Measurements from ENCODE around the gene ARPC5.
A peak's percentile ranks its signal among the peaks of the same experiment; 100 is the strongest.

ARPC5 gene

DNA sequence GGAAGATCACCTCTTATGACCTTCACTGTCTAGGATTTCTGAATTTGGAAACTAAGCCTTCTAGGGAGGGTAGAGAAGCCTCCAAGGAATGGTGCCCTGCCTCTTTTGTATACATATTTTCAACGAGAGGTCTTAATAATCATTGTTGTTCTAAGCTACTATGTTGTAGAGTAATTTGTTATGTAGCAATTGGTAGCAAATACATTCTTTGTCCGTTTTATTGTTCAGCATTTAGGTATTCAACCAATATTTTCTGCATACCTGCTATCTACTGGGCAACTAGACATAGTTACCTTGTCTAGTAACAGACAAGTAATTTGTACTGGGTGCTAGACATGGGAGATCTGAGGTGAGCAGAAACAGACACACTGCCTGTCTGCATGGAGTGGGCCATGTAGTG lies 24.6 kb downstream of the ARPC5 start:
- DNase-seq (ENCODE audit: low spot score), result no peak

DNA sequence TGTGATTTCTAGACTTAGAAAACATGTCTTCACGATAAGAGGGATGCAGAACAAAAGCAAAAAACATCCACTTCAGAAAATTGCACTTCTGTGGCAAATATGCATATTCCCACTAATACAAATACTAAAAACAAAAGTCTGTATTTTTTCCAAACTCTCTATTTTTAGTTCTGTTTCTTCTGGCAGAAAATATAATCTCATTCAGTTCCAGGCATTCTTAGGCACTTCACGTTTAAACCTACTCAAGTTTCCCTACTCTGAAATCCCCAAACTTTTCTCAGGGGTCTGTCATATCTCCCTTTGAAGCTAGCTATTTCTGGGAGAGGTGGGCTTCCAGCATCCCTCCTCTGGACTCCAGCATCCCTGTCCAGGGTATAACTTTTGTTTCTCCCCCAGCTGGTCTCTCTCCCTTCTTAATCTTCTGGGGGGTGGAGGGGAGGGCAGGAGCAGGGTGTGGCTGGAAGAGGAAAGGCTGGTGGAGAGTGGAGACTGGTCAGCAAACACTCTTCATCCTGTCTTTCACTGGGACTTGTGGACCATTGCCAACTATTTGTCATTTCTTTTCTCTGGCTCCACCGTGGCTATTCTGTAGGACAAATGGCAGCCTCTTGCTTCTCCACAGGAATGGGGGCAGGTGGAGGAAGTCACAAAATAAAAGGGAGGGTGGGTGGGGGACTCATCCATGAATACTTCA lies 25.7 kb downstream of the ARPC5 start:
- no peak for DNase-seq (ENCODE audit: low spot score)

DNA sequence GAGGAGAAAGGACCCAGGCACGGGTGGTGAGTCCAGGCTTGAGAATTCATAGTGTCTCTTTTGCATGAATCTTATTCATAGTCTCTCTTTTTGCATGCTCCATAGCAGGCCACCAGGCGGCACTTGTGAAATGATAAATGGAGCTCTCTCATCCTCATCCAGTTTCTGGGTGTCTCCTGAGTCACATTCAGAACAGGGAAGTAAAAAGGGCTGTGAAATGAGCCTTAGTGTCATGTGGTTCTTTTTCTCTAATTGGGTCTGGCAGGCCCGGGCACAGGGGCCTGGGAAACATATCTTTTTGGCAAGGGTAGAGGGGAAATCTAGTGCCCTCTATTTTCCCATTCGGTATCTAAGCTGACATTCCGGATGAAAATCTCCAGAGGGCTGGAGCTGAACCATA lies 26.3 kb downstream of the ARPC5 start:
- peak; percentile 62 for DNase-seq (ENCODE audit: low spot score)

DNA sequence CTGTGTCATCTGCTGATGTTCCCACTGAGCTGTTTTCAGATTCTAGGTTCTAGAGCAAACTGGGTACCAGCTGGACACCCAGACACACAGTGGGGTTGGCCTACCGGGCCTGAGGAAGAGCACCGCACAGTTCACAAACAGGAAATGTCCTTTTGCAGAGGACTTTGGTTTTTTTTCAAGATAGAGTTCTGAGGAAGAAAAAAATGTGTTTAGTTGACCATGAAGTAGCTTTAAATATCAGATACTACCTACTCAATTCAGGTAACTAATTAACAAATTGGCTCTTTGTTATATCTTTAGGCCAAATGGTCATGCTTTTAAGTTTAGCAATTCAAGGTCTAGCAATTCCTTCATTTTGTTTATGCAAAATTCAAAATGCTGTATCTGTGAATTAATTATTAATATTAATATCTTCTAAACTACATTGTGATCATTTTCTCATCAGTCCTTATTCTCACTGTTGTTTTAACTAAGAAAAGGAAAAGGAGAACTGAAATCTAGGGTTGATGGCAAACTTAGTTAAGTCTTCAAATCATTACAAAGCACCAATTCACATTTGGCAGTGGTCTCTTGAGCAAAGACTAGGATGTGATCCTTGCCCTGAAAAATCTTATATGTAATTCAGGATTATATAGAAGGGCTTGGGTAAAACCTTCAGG lies 28.1 kb downstream of the ARPC5 start:
- DNase-seq (ENCODE audit: low spot score), result no peak

DNA sequence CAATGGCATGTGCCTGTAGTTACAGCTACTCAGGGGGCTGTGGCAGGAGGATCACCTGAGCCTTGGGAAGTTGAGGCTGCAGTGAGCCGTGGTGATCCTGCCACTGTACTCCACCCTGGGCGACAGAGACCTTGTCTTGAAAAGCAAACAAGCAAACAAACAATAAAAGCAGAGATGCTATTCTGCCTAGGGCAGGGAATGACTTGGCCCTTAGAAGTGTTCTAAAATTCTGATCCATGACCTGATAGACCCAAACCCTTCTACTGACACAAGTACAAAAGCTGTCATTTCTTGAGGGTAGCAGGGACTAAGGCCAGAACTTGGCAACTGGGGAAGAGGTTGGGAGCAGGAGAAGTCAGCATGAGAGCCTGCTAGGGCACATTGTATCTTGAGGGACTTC lies 29.7 kb downstream of the ARPC5 start:
- DNase-seq (ENCODE audit: low spot score), result no peak

DNA sequence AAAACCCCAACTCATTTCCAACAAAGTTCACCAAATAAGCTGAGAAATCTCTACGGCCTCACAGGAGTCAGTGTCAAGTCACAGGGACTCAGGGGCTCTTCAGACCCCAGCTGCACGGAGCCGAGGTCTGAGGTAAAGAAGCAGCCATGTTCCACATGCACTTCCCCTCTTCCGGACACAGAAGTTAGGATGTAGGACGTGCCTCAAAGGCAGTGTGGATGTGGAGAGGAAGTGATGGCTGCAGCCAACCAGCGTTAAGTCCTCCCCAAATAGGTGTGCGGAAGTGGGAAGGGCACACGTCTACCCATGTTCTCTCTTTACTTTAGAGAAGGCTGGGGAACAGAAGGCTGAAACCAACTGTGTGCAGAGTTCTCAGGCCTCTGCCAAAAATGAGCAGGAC lies 30.8 kb downstream of the ARPC5 start:
- DNase-seq (ENCODE audit: low spot score), result no peak

DNA sequence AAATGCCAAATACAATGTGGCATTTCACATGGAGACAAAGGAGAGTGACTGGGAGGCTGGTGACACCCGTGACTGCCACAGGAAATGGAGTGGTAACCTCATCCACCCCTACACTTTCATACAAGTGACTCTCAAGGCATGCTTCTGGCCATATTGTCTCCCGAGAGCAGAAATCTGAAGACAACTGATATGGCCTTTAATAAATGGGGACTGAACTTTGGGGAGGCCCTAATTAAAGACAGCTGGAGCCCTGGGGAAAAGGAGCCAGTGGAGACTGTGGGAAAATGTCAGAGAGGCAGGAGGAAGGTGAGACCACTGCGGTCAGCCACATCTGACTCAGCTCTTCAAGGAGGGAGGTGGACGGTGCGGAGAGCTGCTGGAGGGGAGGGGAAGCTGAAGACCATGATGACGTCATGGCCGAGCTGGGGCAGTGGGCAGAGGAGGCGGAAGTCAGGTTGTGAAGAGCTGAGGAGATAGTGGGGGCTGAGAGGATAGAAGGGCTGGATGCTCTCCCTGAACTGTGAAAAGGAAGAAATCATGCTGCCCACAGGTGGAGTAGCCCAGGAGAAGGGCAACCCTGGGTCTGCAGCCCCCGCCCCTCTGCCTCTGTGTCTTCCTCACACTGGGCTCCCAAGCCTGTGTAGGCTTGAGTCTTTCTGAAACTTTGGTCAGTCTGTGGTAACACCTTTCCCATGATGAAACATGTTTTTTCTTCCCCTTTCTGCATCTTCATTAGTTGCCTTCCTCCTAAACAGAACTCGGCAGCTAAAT lies 31.4 kb downstream of the ARPC5 start:
- DNase-seq (ENCODE audit: low spot score), result no peak

DNA sequence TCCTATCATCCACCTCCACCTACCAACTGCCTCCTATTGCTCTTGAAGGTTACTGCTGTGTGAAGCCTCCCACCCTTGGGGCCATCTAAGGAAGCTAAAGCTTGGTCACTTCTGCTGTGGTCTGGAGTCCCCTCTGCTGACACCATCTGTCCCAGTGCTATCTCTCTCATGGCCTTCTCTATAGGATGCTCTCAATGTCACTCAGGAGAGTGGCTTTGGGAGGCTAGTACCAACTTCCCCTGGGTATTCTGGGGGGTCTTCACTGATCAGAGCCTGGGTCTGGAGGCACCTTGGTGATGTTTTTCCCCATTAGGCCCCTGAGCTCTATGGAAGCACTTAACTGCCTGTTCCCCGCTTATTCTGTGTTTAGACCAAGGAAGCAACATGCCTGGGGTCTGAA lies 33.1 kb downstream of the ARPC5 start:
- no peak for DNase-seq (ENCODE audit: low spot score)

DNA sequence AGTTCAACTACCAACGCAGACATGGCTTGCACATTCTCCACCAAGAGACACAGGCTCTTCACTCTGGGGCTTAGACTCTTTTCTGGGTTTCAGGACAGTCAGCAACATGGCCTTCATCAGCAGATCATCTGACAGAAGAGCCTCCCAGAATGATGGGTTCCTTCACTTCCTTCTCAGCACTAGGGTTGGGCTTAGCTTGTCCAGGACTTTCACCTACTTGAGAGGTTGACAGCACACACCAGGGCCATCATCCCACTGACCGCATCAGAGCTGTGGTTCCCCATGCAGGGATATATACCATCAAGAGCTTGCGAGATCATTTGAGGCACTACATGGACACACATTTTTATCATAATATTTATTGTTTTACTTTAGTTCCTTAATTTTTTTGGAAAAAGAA lies 34.9 kb downstream of the ARPC5 start:
- no peak for DNase-seq (ENCODE audit: low spot score)

DNA sequence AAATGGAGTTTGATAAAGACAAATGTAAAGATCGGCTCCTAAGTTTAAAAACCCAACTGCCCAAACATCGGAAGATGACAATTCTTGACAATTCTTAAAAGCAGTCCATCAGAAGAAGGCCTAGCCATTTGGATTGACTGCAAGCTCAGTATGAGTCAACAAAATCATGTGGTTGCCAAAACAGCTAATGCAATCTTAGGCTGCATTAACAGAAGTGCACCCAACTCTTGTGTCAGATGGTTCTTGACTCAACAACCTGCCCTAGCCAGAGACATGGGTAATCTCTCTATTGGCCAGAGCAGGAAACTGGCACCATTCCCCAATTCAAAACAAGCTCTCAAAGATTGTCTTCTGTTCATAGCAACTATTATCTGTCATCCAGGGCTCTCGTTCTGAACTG lies 35.4 kb downstream of the ARPC5 start:
- no peak for DNase-seq (ENCODE audit: low spot score)

DNA sequence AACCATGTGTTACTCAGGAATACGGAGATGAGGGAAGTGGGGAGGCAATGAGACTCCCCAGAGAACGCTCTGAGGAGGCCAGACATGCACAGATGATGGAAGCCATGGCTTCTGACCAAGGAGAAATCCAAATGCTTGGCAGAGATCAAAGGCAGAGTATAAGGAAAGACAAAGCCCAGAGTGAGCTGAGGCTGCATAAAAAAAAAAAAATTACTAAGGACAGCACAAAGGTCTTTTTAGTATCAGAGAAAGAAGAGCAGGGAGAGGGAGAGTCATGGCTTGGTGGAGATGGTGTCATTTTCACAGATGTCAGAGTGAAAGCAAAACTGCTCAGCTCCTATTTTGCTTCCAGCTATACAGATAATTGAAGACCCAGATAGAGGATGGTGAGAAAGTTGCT lies 37.2 kb downstream of the ARPC5 start:
- no peak for DNase-seq (ENCODE audit: low spot score)

DNA sequence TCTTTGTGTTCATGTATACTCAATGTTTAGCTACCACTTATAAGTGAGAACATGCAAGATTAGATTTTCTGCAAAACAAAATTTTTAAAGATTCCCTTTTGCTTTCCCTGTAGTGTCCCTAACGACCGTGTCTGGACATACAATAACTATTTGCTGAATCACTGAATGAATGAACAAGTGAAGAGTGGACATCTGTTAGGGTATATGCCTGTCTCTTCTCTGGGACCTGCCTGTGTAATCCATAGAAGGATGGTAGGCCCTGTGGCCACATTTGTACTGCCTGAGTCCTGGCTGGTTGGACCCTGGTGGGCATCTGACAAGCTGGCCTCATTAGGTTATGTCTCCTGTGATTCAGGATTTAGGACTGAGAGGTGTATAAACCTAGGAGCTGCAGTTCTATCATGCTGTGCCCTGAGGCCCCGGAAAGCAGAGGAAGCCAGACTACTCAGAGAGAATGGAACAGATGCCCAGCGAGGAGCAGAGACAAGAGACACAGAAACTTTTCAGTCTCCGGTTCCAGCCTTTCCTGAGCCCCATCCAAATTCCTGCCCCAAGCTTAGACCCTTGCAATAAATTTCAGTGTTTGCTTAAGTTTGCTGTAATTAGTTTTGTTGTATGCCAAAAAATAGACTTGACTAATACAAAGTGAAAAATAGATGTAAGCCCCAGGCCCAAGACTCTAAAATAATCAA lies 37.8 kb downstream of the ARPC5 start:
- no peak for DNase-seq (ENCODE audit: low spot score)

DNA sequence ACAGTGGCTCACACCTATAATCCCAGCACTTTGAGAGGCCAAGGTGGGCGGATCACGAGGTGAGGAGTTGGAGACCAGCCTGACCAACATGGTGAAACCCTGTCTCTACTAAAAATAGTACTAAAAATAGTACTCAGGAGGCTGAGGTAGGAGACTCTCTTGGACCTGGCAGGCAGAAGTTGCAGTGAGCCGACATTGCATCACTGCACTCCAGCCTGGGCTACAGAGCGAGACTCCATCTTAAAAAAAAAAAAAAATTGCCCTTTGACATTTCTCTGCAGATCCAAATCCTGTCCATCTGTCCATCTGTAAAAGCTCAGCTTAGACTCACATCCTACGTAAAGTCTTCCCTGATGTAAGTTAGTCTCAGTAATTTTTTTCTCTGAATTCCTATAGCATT lies 39.1 kb downstream of the ARPC5 start:
- no peak for DNase-seq (ENCODE audit: low spot score)

DNA sequence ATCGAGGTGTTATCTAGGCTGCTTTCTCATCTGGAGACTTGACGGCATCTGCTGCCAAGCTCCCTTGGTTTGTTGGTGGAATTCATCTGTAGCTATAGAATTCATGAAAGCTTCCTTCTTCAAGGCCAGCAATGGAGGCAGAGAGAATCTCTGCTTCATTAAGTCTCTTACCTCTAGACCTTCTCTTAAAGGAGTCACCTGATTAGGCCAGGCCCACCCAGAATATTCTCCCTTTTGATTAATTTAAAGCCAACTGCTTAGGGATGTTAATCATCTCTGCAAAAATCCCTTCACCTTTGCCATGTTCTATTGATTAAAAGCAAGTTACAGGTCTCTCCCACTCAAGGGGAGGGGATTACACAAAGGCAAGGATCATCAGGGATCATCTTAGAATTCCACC lies 40.0 kb downstream of the ARPC5 start:
- DNase-seq (ENCODE audit: low spot score), result no peak

DNA sequence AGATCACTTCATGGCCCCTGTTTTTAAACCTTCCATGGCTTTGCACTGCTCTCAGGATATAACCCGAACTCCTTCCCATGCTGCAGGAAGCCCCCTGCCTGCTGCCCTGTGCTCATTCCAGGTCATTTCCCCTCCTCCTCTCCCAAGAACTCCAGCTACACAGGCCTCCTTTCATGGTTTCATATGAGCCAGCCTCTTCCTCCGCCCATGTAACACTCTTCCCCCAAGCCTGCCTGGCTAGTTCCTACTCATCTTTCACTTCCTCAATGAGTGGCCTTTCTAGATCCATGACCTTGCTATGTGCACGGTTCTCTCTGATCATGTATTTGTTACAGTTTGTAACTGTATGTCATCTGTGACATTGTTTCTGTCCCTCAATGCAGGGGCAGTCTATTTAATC lies 42.2 kb downstream of the ARPC5 start:
- no peak for DNase-seq (ENCODE audit: low spot score)

DNA sequence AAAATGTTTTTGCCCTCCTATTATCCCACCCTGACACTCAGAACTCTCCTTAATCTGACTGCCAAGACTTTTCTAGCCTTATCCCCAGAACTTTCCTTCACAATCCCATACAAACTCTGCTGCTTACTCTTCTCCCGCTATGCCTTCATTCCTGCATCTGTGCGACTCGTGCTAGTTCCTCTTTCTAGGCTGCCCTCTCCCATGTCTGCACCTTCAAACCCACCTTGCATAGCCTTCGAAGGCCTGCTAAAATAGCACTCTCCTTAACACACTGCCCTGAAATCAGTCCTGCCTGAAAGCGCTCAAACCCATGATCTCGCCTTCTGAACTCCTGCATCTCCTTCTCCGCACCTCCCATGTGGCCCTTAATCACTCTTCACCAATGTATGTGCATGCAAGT lies 42.9 kb downstream of the ARPC5 start:
- DNase-seq (ENCODE audit: low spot score), result no peak

DNA sequence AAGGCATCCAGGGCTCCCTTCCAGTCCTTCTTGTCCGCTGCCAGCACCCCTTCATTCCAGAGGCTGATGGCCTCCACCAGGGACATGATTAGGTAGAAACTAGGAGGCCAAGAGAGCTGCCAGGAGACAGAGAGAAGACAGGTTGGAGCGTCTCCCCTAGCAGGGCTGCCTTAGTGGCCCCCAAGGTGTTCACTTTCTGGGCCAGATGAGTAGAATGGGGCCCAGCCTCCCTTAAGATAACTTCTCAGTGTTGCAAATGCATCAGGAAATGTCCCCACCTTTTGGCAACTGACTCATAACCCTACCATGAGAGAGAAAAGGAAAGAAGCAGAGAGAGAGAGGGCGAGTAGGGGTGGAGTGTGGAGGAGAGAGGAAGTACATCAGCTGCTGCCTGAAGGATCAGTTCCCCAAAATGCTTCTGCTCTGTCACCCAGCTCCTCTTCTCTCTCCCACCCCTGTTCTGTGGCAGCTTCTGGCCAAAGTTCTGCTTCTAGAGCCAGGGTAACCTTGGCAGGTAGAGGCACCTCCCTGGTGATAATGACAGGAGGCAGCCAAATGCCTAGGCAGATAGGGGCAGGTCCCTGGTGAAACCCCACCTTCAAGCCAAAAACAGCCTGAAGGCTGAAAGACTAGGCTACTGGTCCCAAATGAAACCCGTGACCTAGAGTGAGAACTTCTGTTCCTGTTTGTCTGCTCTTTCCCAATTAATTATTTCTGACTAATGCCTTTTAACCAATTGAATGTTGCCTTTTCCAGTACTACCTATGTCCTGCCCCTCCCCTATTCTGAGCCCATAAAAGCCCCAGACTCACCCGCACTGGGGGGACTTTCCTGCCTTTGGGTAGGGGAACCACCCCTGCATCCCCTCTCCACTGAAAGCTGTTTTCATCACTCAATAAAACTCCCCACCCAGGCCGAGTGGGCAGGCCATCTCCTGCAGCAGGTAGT lies 45.1 kb downstream of the ARPC5 start, which contains the start of gene NCF2:
Gene NCF2 (minus strand): TSS at position 216 of the 948 bp plus-strand sequence. CDS start 130 bp downstream, at position 86.
- no peak for DNase-seq (ENCODE audit: low spot score)

DNA sequence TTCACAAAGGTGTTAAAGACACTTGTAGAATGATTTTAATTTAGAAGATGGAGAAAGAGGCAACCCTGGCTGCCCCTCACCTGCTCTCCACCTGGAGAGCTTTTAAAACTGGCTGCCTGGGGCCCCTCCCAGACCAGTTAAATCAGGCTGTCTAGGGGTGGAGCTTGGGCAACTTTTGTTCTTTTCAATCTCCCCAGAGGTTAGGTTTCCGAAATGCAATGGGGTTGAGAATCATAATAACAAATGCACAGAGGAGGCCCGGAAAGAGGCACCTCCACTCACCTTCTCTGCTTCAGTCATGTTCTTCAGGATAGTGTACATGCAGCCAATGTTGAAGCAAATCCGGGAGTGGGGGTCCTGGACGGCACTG lies 45.7 kb downstream of the ARPC5 start:
- DNase-seq (ENCODE audit: low spot score), result no peak

DNA sequence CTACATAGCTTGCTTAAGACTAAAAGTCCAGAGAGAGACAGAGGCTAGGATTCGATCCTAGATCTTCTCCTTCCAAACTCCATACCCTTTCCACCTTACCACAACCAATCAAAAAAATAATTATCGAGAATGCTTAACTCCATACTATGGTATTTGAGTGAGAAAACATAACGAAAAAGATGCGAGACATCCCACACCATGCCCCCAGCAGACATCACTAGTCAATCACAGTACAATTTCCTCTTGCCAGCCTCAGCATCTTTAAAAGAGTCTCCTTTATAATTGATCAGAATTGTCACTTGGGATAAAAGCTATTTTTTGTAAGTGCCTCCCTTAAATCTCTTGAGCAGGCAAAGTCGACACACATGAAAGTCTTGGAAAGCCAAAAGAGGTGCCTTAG lies 46.2 kb downstream of the ARPC5 start:
- no peak for DNase-seq (ENCODE audit: low spot score)

DNA sequence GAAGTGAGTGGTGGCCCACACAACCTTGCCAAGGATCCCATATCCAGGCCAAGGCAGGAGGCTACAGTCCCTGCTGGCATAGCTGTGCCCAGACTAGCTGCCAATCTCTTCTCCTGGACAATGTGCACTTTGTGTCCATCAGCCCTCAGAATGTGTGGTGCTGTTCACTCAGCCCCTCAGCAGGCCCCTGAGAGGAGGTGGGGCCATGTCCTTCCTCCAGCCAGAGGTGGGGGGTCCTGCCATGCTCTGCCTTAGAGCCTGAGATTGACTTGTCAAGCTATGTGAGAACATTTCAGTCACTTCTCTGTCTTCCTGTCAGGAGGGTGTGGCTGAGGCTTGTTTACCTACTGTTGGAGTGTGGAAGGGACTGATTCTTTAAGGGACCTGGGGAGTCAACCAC lies 46.8 kb downstream of the ARPC5 start:
- DNase-seq (ENCODE audit: low spot score), result no peak

DNA sequence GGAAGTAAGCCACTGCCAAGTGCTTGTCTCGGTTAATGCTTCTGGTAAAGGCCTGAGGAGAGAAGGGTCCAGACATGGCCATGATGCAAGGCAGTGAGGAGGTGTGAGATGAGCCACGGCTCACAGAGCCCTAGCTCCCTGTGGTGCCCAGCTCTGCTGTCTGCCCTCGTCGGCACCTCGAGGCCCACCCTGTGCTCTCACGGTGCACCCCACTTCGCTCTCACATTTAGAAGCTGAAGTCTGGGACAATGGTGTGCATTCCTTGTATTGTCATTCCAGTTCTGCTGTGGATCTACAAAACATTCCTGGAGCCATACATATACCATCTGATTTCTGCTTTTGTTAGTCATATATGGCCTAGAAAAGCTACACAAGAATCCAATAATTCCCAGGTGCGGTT lies 48.7 kb downstream of the ARPC5 start:
- DNase-seq (ENCODE audit: low spot score), result no peak

DNA sequence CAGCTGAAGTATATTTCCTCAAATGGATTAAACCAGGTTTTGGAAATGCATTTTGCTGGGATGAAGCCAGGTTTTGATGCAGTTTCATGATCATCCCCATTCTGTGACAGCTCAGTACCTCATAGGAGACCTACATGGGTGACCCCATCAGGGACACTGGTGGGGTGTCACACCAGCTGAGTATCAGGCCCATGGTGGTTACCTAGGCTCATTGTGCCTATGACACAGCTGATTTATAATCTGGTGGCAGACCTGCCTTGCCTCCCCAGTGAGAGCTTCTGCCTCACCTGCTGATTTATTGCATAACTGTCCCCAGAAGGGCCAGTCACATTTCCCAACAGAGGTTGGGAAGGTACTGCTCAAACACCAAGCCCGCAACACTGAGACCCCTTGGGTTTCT lies 49.1 kb downstream of the ARPC5 start:
- no peak for DNase-seq (ENCODE audit: low spot score)

Data from SW480 (cell line).